Measurements from ENCODE around the gene ZFAND6.
"Not testable (repeated sequence)": the region's sequence is repeated elsewhere in the genome, so short reads cannot be mapped to it uniquely, and the experiment has no call there.

ZFAND6 gene
- total RNA-seq, result 46.7 to 52.9 (median 49.3) reads per million in 3 donors

GRCh38 chr15:80058851-80059785, at the start of gene ZFAND6:
Gene ZFAND6 (plus strand): TSS chr15:80059676. CDS start chr15:80120345, 60,669 bp downstream.
- no peaks in the 10 kb centered on the region for H3K9me3 ChIP-seq (ENCODE audit: control insufficient read depth, low read length)
- peak; percentile 90 to 91 (median 90) for DNase-seq
- H3K4me3 ChIP-seq (ENCODE audit: insufficient read depth, low read depth, low read length, poor library complexity, severe bottlenecking), result peak within 1 kb of the TSS; percentile 68
- no peaks in the 10 kb centered on the region for H3K36me3 ChIP-seq (ENCODE audit: control insufficient read depth, insufficient read depth, low read length)
- no peaks in the 10 kb centered on the region for H3K27me3 ChIP-seq (replicated peaks; ENCODE audit: control insufficient read depth, insufficient read depth, low read length, poor library complexity, severe bottlenecking)
- H3K27ac ChIP-seq (ENCODE audit: insufficient read depth, low read length, poor library complexity, severe bottlenecking), result peak within 1 kb of the TSS; percentile 74
- peaks cover 12% of the 10 kb centered on the region for H3K4me1 ChIP-seq (ENCODE audit: control insufficient read depth, insufficient read depth, low read length, poor library complexity, severe bottlenecking)

GRCh38 chr15:80010131-80010673, 49.3 kb upstream of the ZFAND6 start:
- H3K9me3 ChIP-seq (ENCODE audit: control insufficient read depth, low read length), result no peaks in the 10 kb centered on the region
- H3K27me3 ChIP-seq (replicated peaks; ENCODE audit: control insufficient read depth, insufficient read depth, low read length, poor library complexity, severe bottlenecking), result no peaks in the 10 kb centered on the region
- no peak for DNase-seq
- no peaks in the 10 kb centered on the region for H3K36me3 ChIP-seq (ENCODE audit: control insufficient read depth, insufficient read depth, low read length)
- H3K4me1 ChIP-seq (ENCODE audit: control insufficient read depth, insufficient read depth, low read length, poor library complexity, severe bottlenecking), result no peaks in the 10 kb centered on the region
- H3K4me3 ChIP-seq (ENCODE audit: insufficient read depth, low read depth, low read length, poor library complexity, severe bottlenecking), result no peak overlapping the region
- no peak overlapping the region for H3K27ac ChIP-seq (ENCODE audit: insufficient read depth, low read length, poor library complexity, severe bottlenecking)

GRCh38 chr15:80011041-80011523, 48.4 kb upstream of the ZFAND6 start:
- not testable (repeated sequence) for H3K27me3 ChIP-seq (replicated peaks; ENCODE audit: control insufficient read depth, insufficient read depth, low read length, poor library complexity, severe bottlenecking); DNase-seq; H3K4me1 ChIP-seq (ENCODE audit: control insufficient read depth, insufficient read depth, low read length, poor library complexity, severe bottlenecking); H3K4me3 ChIP-seq (ENCODE audit: insufficient read depth, low read depth, low read length, poor library complexity, severe bottlenecking); H3K9me3 ChIP-seq (ENCODE audit: control insufficient read depth, low read length); H3K27ac ChIP-seq (ENCODE audit: insufficient read depth, low read length, poor library complexity, severe bottlenecking); H3K36me3 ChIP-seq (ENCODE audit: control insufficient read depth, insufficient read depth, low read length)

- no peak for DNase-seq
- H3K36me3 ChIP-seq (ENCODE audit: control insufficient read depth, insufficient read depth, low read length), result no peaks in the 10 kb centered on the region
- no peaks in the 10 kb centered on the region for H3K4me1 ChIP-seq (ENCODE audit: control insufficient read depth, insufficient read depth, low read length, poor library complexity, severe bottlenecking)
- H3K27ac ChIP-seq (ENCODE audit: insufficient read depth, low read length, poor library complexity, severe bottlenecking), result no peak overlapping the region
- H3K9me3 ChIP-seq (ENCODE audit: control insufficient read depth, low read length), result no peaks in the 10 kb centered on the region
- H3K27me3 ChIP-seq (replicated peaks; ENCODE audit: control insufficient read depth, insufficient read depth, low read length, poor library complexity, severe bottlenecking), result no peaks in the 10 kb centered on the region
- no peak overlapping the region for H3K4me3 ChIP-seq (ENCODE audit: insufficient read depth, low read depth, low read length, poor library complexity, severe bottlenecking)
These were observed 47.9 kb upstream of the ZFAND6 start for GRCh38 chr15:80011596-80011995.

- Histone ChIP-seq H3K27me3 (replicated peaks; ENCODE audit: control insufficient read depth, insufficient read depth, low read length, poor library complexity, severe bottlenecking) (no peaks in the 10 kb centered on the region), H3K27ac (ENCODE audit: insufficient read depth, low read length, poor library complexity, severe bottlenecking) (no peak overlapping the region), H3K36me3 (ENCODE audit: control insufficient read depth, insufficient read depth, low read length) (no peaks in the 10 kb centered on the region), H3K4me1 (ENCODE audit: control insufficient read depth, insufficient read depth, low read length, poor library complexity, severe bottlenecking) (no peaks in the 10 kb centered on the region), H3K9me3 (ENCODE audit: control insufficient read depth, low read length) (no peaks in the 10 kb centered on the region), H3K4me3 (ENCODE audit: insufficient read depth, low read depth, low read length, poor library complexity, severe bottlenecking) (no peak overlapping the region)
- DNase-seq, result no peak
These were observed 47.3 kb upstream of the ZFAND6 start for GRCh38 chr15:80012060-80012726.

- H3K36me3 ChIP-seq (ENCODE audit: control insufficient read depth, insufficient read depth, low read length); DNase-seq; H3K4me1 ChIP-seq (ENCODE audit: control insufficient read depth, insufficient read depth, low read length, poor library complexity, severe bottlenecking); H3K27ac ChIP-seq (ENCODE audit: insufficient read depth, low read length, poor library complexity, severe bottlenecking); H3K9me3 ChIP-seq (ENCODE audit: control insufficient read depth, low read length); H3K4me3 ChIP-seq (ENCODE audit: insufficient read depth, low read depth, low read length, poor library complexity, severe bottlenecking); H3K27me3 ChIP-seq (replicated peaks; ENCODE audit: control insufficient read depth, insufficient read depth, low read length, poor library complexity, severe bottlenecking): not testable (repeated sequence)
These were observed 45.3 kb upstream of the ZFAND6 start for GRCh38 chr15:80014186-80014585.

- Histone ChIP-seq H3K4me3 (ENCODE audit: insufficient read depth, low read depth, low read length, poor library complexity, severe bottlenecking) (no peak overlapping the region), H3K27me3 (replicated peaks; ENCODE audit: control insufficient read depth, insufficient read depth, low read length, poor library complexity, severe bottlenecking) (no peaks in the 10 kb centered on the region), H3K9me3 (ENCODE audit: control insufficient read depth, low read length) (no peaks in the 10 kb centered on the region), H3K36me3 (ENCODE audit: control insufficient read depth, insufficient read depth, low read length) (no peaks in the 10 kb centered on the region), H3K27ac (ENCODE audit: insufficient read depth, low read length, poor library complexity, severe bottlenecking) (no peak overlapping the region), H3K4me1 (ENCODE audit: control insufficient read depth, insufficient read depth, low read length, poor library complexity, severe bottlenecking) (no peaks in the 10 kb centered on the region)
- DNase-seq, result no peak
These were observed 44.3 kb upstream of the ZFAND6 start for GRCh38 chr15:80015156-80015555.

GRCh38 chr15:80016506-80016905, 43.0 kb upstream of the ZFAND6 start:
- DNase-seq; H3K9me3 ChIP-seq (ENCODE audit: control insufficient read depth, low read length); H3K4me1 ChIP-seq (ENCODE audit: control insufficient read depth, insufficient read depth, low read length, poor library complexity, severe bottlenecking); H3K27me3 ChIP-seq (replicated peaks; ENCODE audit: control insufficient read depth, insufficient read depth, low read length, poor library complexity, severe bottlenecking); H3K27ac ChIP-seq (ENCODE audit: insufficient read depth, low read length, poor library complexity, severe bottlenecking); H3K36me3 ChIP-seq (ENCODE audit: control insufficient read depth, insufficient read depth, low read length); H3K4me3 ChIP-seq (ENCODE audit: insufficient read depth, low read depth, low read length, poor library complexity, severe bottlenecking): not testable (repeated sequence)

- not testable (repeated sequence) for H3K27me3 ChIP-seq (replicated peaks; ENCODE audit: control insufficient read depth, insufficient read depth, low read length, poor library complexity, severe bottlenecking); H3K4me3 ChIP-seq (ENCODE audit: insufficient read depth, low read depth, low read length, poor library complexity, severe bottlenecking); H3K27ac ChIP-seq (ENCODE audit: insufficient read depth, low read length, poor library complexity, severe bottlenecking); H3K9me3 ChIP-seq (ENCODE audit: control insufficient read depth, low read length); DNase-seq; H3K36me3 ChIP-seq (ENCODE audit: control insufficient read depth, insufficient read depth, low read length); H3K4me1 ChIP-seq (ENCODE audit: control insufficient read depth, insufficient read depth, low read length, poor library complexity, severe bottlenecking)
These were observed 42.3 kb upstream of the ZFAND6 start for GRCh38 chr15:80017139-80017538.
